HK-2 (cell line): ENCODE results near the gene NFE2.

ENCODE experiments used
- DNase-seq: peaks from one replicate; pipeline ENCODE4 v3.0.0-alpha.2; 2018; ENCODE audit not compliant: unreplicated experiment

Gene NFE2

GRCh38 chr12:54306925-54307741 lies 6.3 kb upstream of the NFE2 start:
- peak; percentile 66 for DNase-seq

- DNase-seq: peak; percentile 33
These were observed 3.5 kb upstream of the NFE2 start for GRCh38 chr12:54304187-54304810.

- DNase-seq: no peak
These were observed 2.8 kb upstream of the NFE2 start for GRCh38 chr12:54303640-54304039.

GRCh38 chr12:54301428-54302048 lies 723 bp upstream of the NFE2 start:
- no peak for DNase-seq

GRCh38 chr12:54300225-54300731 lies 537 bp downstream of the NFE2 start:
- DNase-seq: no peak

GRCh38 chr12:54299515-54300224 lies 1.1 kb downstream of the NFE2 start:
- DNase-seq: no peak

- DNase-seq: no peak
These were observed 1.9 kb downstream of the NFE2 start for GRCh38 chr12:54298904-54299303.

- no peak for DNase-seq
These were observed 4.3 kb downstream of the NFE2 start for GRCh38 chr12:54296393-54297099.

GRCh38 chr12:54294953-54295566 lies 5.8 kb downstream of the NFE2 start:
- DNase-seq: no peak

- peak; percentile 53 for DNase-seq
These were observed 6.5 kb downstream of the NFE2 start for GRCh38 chr12:54294152-54294952.

- DNase-seq: no peak
These were observed 7.9 kb downstream of the NFE2 start for GRCh38 chr12:54292931-54293241.

- no peak for DNase-seq
These were observed 8.5 kb downstream of the NFE2 start for GRCh38 chr12:54292083-54292930.

- DNase-seq: no peak
These were observed 13.3 kb downstream of the NFE2 start for GRCh38 chr12:54287261-54288157.

GRCh38 chr12:54286042-54287030 lies 14.5 kb downstream of the NFE2 start:
- no peak for DNase-seq

- DNase-seq: no peak
These were observed 15.4 kb downstream of the NFE2 start for GRCh38 chr12:54285150-54286041.
